H1 (cell line): ENCODE measurements around the gene INTS6. TPM values are rescaled to one million over a fixed set of nuclear protein-coding genes. Genes with fewer than 3 reads are reported as not detected.

Experiments used
- CTCF ChIA-PET: fragments of 300-600 bp; sonication (Branson Sonifier 250); formaldehyde crosslinking; loops from one replicate; lab custom pipeline; 2021; ENCODE audit not compliant: partially characterized antibody; lab: Charles Lee
- POLR2A ChIA-PET: fragments of 300-600 bp; sonication (Branson Sonifier 250); formaldehyde crosslinking; loops from one replicate; lab custom pipeline; 2021; ENCODE audit warnings: inconsistent platforms; ENCODE audit not compliant: partially characterized antibody; lab: Charles Lee
- DNase-seq, 2 experiments: peaks; one replicate each; pipeline versions ENCODE4 v3.0.0 to v3.0.0-alpha.2; 2010 to 2022; ENCODE audit warnings: low spot score in 2 of 2, low read depth in 1 of 2, mixed read lengths in 1 of 2
- FAIRE-seq: peaks from 2 replicates; lab custom pipeline; 2011; peaks lifted over from hg19 to GRCh38; lab: Jason Lieb, UNC
- H2AFZ ChIP-seq: 2 replicates; pipeline ENCODE4 v1.8.1; 2012; ENCODE audit warnings: low read length, inconsistent platforms
- H2AK5ac ChIP-seq: 2 replicates; pipeline ENCODE4 v1.6.1; 2013; ENCODE audit warnings: low read depth, low read length
- H2BK120ac ChIP-seq: replicated peaks from 2 replicates; pipeline ENCODE3; 2013; ENCODE audit warnings: low read depth, low read length, inconsistent platforms
- H2BK12ac ChIP-seq: 2 replicates; pipeline ENCODE4 v1.6.1; 2013; ENCODE audit warnings: low read depth, low read length
- H2BK15ac ChIP-seq: 2 replicates; pipeline ENCODE4 v1.6.1; 2013; ENCODE audit warnings: low read length
- H2BK20ac ChIP-seq: 2 replicates; pipeline ENCODE4 v1.6.1; 2013; ENCODE audit warnings: low read length
- H2BK5ac ChIP-seq: 2 replicates; pipeline ENCODE4 v1.6.1; 2013; ENCODE audit warnings: low read depth, low read length
- H3K14ac ChIP-seq: 2 replicates; pipeline ENCODE4 v1.6.1; 2013; ENCODE audit warnings: inconsistent platforms; ENCODE audit not compliant: insufficient read length
- H3K18ac ChIP-seq: 2 replicates; pipeline ENCODE4 v1.6.1; 2013; ENCODE audit warnings: low read length; ENCODE audit errors: extremely low read depth
- H3K23ac ChIP-seq: 2 replicates; pipeline ENCODE4 v1.6.1; 2013; ENCODE audit warnings: inconsistent platforms; ENCODE audit not compliant: insufficient read length
- H3K23me2 ChIP-seq: 2 replicates; pipeline ENCODE4 v1.6.1; 2013; ENCODE audit warnings: low read depth, low read length
- H3K27ac ChIP-seq: 2 replicates; pipeline ENCODE4 v1.6.1; 2011; ENCODE audit warnings: low read depth, low read length, inconsistent platforms
- H3K27me3 ChIP-seq, 4 experiments: replicated peaks in 1 of 4; 1 replicate in 1 of 4; 2 replicates in 3 of 4; pipeline versions ENCODE4 v1.6.1 to v1.8.1; 2011 to 2013; ENCODE audit warnings: low read length in 3 of 4, mild to moderate bottlenecking in 3 of 4, inconsistent platforms in 2 of 4, mixed read lengths in 2 of 4, moderate library complexity in 1 of 4; ENCODE audit not compliant: control insufficient read depth in 3 of 4, insufficient read depth in 3 of 4; ENCODE audit errors: extremely low read depth in 1 of 4
- H3K36me3 ChIP-seq, 4 experiments: 2 replicates each; pipeline versions ENCODE4 v1.6.1 to v1.8.1; 2011 to 2013; ENCODE audit warnings: mild to moderate bottlenecking in 4 of 4, low read length in 3 of 4, moderate library complexity in 2 of 4, control low read depth in 1 of 4, inconsistent platforms in 1 of 4; ENCODE audit not compliant: insufficient read depth in 4 of 4, control insufficient read depth in 2 of 4
- H3K4ac ChIP-seq: replicated peaks from 2 replicates; pipeline ENCODE3; 2013; ENCODE audit warnings: low read length, low read depth, mixed read lengths, inconsistent platforms; ENCODE audit not compliant: insufficient read length
- H3K4me1 ChIP-seq, 4 experiments: replicated peaks in 1 of 4; 1 replicate in 1 of 4; 2 replicates in 3 of 4; pipeline versions ENCODE4 v1.6.1 to v1.8.1; 2011 to 2013; ENCODE audit warnings: low read length in 3 of 4, inconsistent platforms in 2 of 4, mixed read lengths in 1 of 4; ENCODE audit not compliant: insufficient read depth in 4 of 4, control insufficient read depth in 3 of 4
- H3K4me2 ChIP-seq, 2 experiments: 2 replicates each; pipeline versions ENCODE4 v1.6.1 to v1.8.1; 2011 to 2013; ENCODE audit warnings: low read depth in 2 of 2, low read length in 2 of 2, control low read depth in 1 of 2, inconsistent platforms in 1 of 2, mild to moderate bottlenecking in 1 of 2; ENCODE audit not compliant: insufficient read depth in 1 of 2
- H3K4me3 ChIP-seq, 4 experiments: fragments of 200-600, 300-600 bp in 1 of 4; sonication (generic), shearing (Covaris generic), sonication (Bioruptor Twin) in 1 of 4; 2 replicates each; pipeline versions ENCODE4 v1.5.1 to v1.8.1; 2011 to 2016; ENCODE audit warnings: low read length in 4 of 4, low read depth in 3 of 4, control low read depth in 2 of 4, inconsistent platforms in 2 of 4, mild to moderate bottlenecking in 2 of 4, mixed read lengths in 1 of 4, moderate library complexity in 1 of 4; ENCODE audit not compliant: insufficient read depth in 2 of 4; ENCODE audit errors: extremely low read depth in 1 of 4
- H3K56ac ChIP-seq: replicated peaks from 2 replicates; pipeline ENCODE3; 2013; ENCODE audit warnings: low read depth, mild to moderate bottlenecking, mixed read lengths, low read length, inconsistent platforms; ENCODE audit not compliant: insufficient read length
- H3K79me1 ChIP-seq: 2 replicates; pipeline ENCODE4 v1.6.1; 2013; ENCODE audit warnings: low read depth, low read length, control low read depth
- H3K79me2 ChIP-seq, 2 experiments: 2 replicates each; pipeline versions ENCODE4 v1.6.1 to v1.8.1; 2012 to 2013; ENCODE audit warnings: low read length in 2 of 2, mild to moderate bottlenecking in 2 of 2, inconsistent platforms in 1 of 2; ENCODE audit not compliant: insufficient read depth in 2 of 2, control insufficient read depth in 1 of 2
- H3K9ac ChIP-seq, 4 experiments: replicated peaks in 1 of 4; 1 replicate in 1 of 4; 2 replicates in 3 of 4; pipeline versions ENCODE4 v1.6.1 to v1.8.1; 2011 to 2013; ENCODE audit warnings: low read depth in 3 of 4, low read length in 3 of 4, control low read depth in 2 of 4, mild to moderate bottlenecking in 2 of 4, moderate library complexity in 2 of 4, inconsistent platforms in 1 of 4; ENCODE audit errors: extremely low read depth in 1 of 4
- H3K9me3 ChIP-seq, 2 experiments: 2 replicates each; pipeline versions ENCODE4 v1.6.1 to v1.8.1; 2012 to 2013; ENCODE audit warnings: mild to moderate bottlenecking in 2 of 2, moderate library complexity in 2 of 2, control low read depth in 1 of 2, inconsistent platforms in 1 of 2, low read depth in 1 of 2, low read length in 1 of 2, mixed read lengths in 1 of 2; ENCODE audit not compliant: insufficient read depth in 2 of 2
- H4K20me1 ChIP-seq, 2 experiments: replicated peaks in 1 of 2; 2 replicates each; pipeline versions ENCODE3 to v1.8.1; 2011 to 2013; ENCODE audit warnings: inconsistent platforms in 2 of 2, low read length in 2 of 2, mild to moderate bottlenecking in 1 of 2; ENCODE audit not compliant: insufficient read depth in 2 of 2, control insufficient read depth in 1 of 2
- H4K5ac ChIP-seq: 2 replicates; pipeline ENCODE4 v1.6.1; 2013; ENCODE audit warnings: low read length, low read depth, mixed read lengths, inconsistent platforms; ENCODE audit not compliant: insufficient read length
- H4K8ac ChIP-seq: 2 replicates; pipeline ENCODE4 v1.8.0; 2013; ENCODE audit warnings: mild to moderate bottlenecking, moderate library complexity, low read length, inconsistent platforms; ENCODE audit not compliant: insufficient read depth; ENCODE audit errors: extremely low read depth
- H4K91ac ChIP-seq: replicated peaks from 2 replicates; pipeline ENCODE3; 2013; ENCODE audit warnings: low read length, mixed read lengths, inconsistent platforms; ENCODE audit not compliant: insufficient read length
- ATF3 ChIP-seq: IDR thresholded peaks from 2 replicates; pipeline ENCODE4 v1.6.1; 2011; ENCODE audit warnings: low read depth, mild to moderate bottlenecking, low read length; ENCODE audit not compliant: insufficient read depth
- CBX8 ChIP-seq: fragments of 300-800, 300-1000 bp; sonication (generic); IDR thresholded peaks from 2 replicates; pipeline ENCODE4 v1.7.1; 2016; ENCODE audit warnings: low read depth, low read length, borderline replicate concordance
- CEBPB ChIP-seq: IDR thresholded peaks from 2 replicates; pipeline ENCODE4 v1.6.1; 2012; ENCODE audit warnings: low read depth, low read length
- CTBP2 ChIP-seq: IDR thresholded peaks from 2 replicates; pipeline ENCODE4 v1.7.0; 2011; ENCODE audit warnings: borderline replicate concordance, mild to moderate bottlenecking, moderate library complexity, mixed read lengths, low read length; ENCODE audit not compliant: insufficient read depth, insufficient read length
- EZH2 ChIP-seq: fragments of 200-600 bp; sonication (generic); IDR thresholded peaks from 2 replicates; pipeline ENCODE4 v1.7.1; 2012; ENCODE audit warnings: low read depth, mild to moderate bottlenecking, moderate library complexity, low read length, inconsistent platforms; ENCODE audit not compliant: severe bottlenecking
- MAFK ChIP-seq: IDR thresholded peaks from 2 replicates; pipeline ENCODE4 v1.6.1; 2012; ENCODE audit warnings: low read depth, mild to moderate bottlenecking, improper control_type of control experiment, low read length
- NANOG ChIP-seq: IDR thresholded peaks from 2 replicates; pipeline ENCODE4 v1.6.1; 2011; ENCODE audit warnings: low read length, low read depth, mild to moderate bottlenecking, inconsistent platforms; ENCODE audit not compliant: insufficient read depth, poor library complexity, severe bottlenecking
- NRF1 ChIP-seq: IDR thresholded peaks from 2 replicates; pipeline ENCODE4 v1.6.1; 2011; ENCODE audit warnings: mild to moderate bottlenecking, low read depth, low read length, improper control_type of control experiment
- RXRA ChIP-seq: IDR thresholded peaks from 2 replicates; pipeline ENCODE4 v1.6.1; 2011; ENCODE audit warnings: low read depth, mild to moderate bottlenecking, low read length, moderate library complexity; ENCODE audit not compliant: insufficient read depth
- SAP30 ChIP-seq: fragments of 300-600 bp; sonication (generic); IDR thresholded peaks from 2 replicates; pipeline ENCODE4 v1.7.1; 2012; ENCODE audit warnings: low read length, moderate library complexity, mild to moderate bottlenecking, inconsistent platforms; ENCODE audit not compliant: insufficient read depth, insufficient replicate concordance
- TCF12 ChIP-seq: IDR thresholded peaks from 2 replicates; pipeline ENCODE4 v1.6.1; 2011; ENCODE audit warnings: low read depth, mild to moderate bottlenecking, low read length
- WGBS, 2 experiments: shearing (Covaris generic) in 1 of 2; methylation state at CpG; one replicate each; pipeline versions ENCODE4 v1.1.6 to v1.1.7; 2013 to 2015; ENCODE audit warnings: low lambda C conversion rate in 2 of 2, mixed read lengths in 2 of 2, inconsistent platforms in 1 of 2, low coverage in 1 of 2, missing lambda C conversion rate in 1 of 2; ENCODE audit not compliant: insufficient replicate concordance in 2 of 2, insufficient coverage in 1 of 2, insufficient read length in 1 of 2; ENCODE audit errors: extremely low coverage in 1 of 2, missing lambda C conversion rate in 1 of 2; 5-methylcytosine and 5-hydroxymethylcytosine counted together
- polyA plus RNA-seq, 7 experiments: library from polyadenylated mRNA; depleted of rRNA in 3 of 7; stranded (reverse) in 5 of 7; unstranded in 2 of 7; fragments of >200 nt in 5 of 7; fragments of 200-250 nt in 2 of 7; gene quantifications; 1 replicate in 5 of 7; 2 replicates in 1 of 7; 4 replicates in 1 of 7; pipeline versions ENCODE4 v1.2.1 to v1.2.3, GENCODE V29; 2011 to 2013; ENCODE audit warnings: missing spikeins in 2 of 7, mixed read lengths in 2 of 7
- total RNA-seq: library from RNA; stranded (reverse); fragmentation: NEBNext Ultra II Directional; extraction: Animal tissue kit (Norgen Biotek cat#: 25700); gene quantifications from 2 replicates; pipeline ENCODE4 v1.2.1, GENCODE V29; 2021

INTS6 gene
- total and polyA plus RNA-seq, 2 of the 8 experiments (the other 6 are each of a cell fraction or from before 2014, with no cell fraction given), result 12.6 to 42.8 TPM

DNA sequence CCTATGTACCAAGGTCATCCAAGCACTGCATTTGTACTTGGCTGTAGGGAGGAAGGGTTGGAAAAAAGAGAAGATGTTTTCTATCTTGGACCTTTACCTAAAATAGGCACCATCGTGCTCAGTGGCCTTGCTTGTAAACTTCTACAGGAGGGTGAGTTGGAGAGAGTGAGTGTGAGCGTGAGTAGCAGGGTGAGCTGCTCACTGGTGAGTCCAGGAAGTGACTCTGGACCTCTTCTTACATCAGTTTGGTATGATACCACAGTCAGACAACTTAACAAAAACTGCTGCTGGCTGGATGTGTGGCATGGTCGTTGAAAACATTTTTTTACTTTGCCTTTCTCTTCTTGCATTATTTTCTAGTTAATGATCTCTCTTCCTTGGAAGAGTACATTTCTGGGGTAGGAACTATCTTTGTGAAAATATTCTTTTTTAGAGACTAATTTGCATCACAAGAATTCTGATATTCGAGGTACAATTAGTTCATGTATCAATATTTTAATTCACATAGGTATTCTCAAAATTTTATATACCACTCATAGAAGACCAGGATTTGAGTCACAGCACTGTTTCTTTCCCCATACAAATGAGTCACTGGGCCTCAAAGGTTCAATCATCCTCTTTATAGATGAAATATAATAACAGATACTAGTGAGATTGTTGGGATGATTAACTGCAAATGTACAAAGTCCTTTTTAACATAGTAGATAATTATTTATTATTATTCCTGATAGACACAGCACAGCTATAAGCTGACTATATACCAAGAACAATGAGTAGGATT is 112.7 kb downstream of the INTS6 start:
- Histone ChIP-seq H2BK15ac (0 out of 2 replicates have a peak overlapping the region, but pooled peaks have one; percentile 55), H2BK12ac (no peak overlapping the region), H3K79me1 (no peaks in the 10 kb centered on the region), H4K5ac (no peak overlapping the region), H3K14ac (no peak overlapping the region), H4K20me1 (no peaks in the 10 kb centered on the region), H3K79me2 (no peaks in the 10 kb centered on the region), H2BK20ac (no peak overlapping the region), H2BK120ac (peak overlapping the region; percentile 26), H2AFZ (peak overlapping the region; percentile 22; the same call in 1 of the 2 replicates), H3K9me3 (no peaks in the 10 kb centered on the region), H3K56ac (no peak overlapping the region), H3K18ac (peak overlapping the region; percentile 16; the same call in 1 of the 2 replicates), H2BK5ac (no peak overlapping the region), H3K27ac (no peak overlapping the region), H4K91ac (no peak overlapping the region), H3K4ac (no peak overlapping the region), H3K23ac (no peak overlapping the region), H3K4me2 (no peak overlapping the region), H3K27me3 (no peaks in the 10 kb centered on the region; a peak in 1 of 7 replicates), H3K4me3 (no peak overlapping the region), H3K4me1 (no peaks in the 10 kb centered on the region; a peak in 1 of 7 replicates), H4K8ac (no peak overlapping the region), H3K23me2 (no peaks in the 10 kb centered on the region), H3K36me3 (no peaks in the 10 kb centered on the region), H3K9ac (no peak overlapping the region), H2AK5ac (no peak overlapping the region)
- POLR2A ChIA-PET, result no interaction called here
- DNase-seq, result no peak
- 91% methylated on average over 4 of the region's 4 CpGs; no CpG with 5 or more reads in 1 of the 2 experiments for WGBS, 2 experiments
- CTCF ChIA-PET, result interaction anchor here (1.1 kb wide), 1 partner anchor 54 kb away, joined by 3 read pairs; no protein-coding TSS in a partner anchor
- FAIRE-seq, result no peak
- TF ChIP-seq CBX8 (no peak), MAFK (no peak), EZH2 (no peak), TCF12 (no peak), NRF1 (no peak), SAP30 (no peak), RXRA (no peak), ATF3 (no peak), NANOG (no peak), CTBP2 (no peak), CEBPB (no peak)
